Mononuclear cell (primary cell): ENCODE results near the gene UBD. TPM values are rescaled to one million over a fixed set of nuclear protein-coding genes. Genes with fewer than 3 reads are reported as not detected.

Experiments used
- H3K27me3 ChIP-seq: 2 replicates; pipeline ENCODE4 v1.6.0; 2011; ENCODE audit warnings: low read length, control low read depth; ENCODE audit not compliant: insufficient read depth
- H3K4me1 ChIP-seq: 2 replicates; pipeline ENCODE4 v1.5.1; 2011; ENCODE audit warnings: mild to moderate bottlenecking, low read length, control low read depth; ENCODE audit not compliant: insufficient read depth
- H3K4me3 ChIP-seq: 2 replicates; pipeline ENCODE4 v1.5.1; 2011; ENCODE audit warnings: mild to moderate bottlenecking, low read length, moderate library complexity
- H3K9me3 ChIP-seq: 2 replicates; pipeline ENCODE4 v1.5.1; 2011; ENCODE audit warnings: low read depth, mild to moderate bottlenecking, control low read depth, low read length
- total RNA-seq: library from RNA; depleted of rRNA; stranded (reverse); fragments of >200 nt; gene quantifications from one replicate; pipeline ENCODE4 v1.2.3, GENCODE V29; 2012

UBD gene
- total RNA-seq, 1 donor, result not detected

- no peaks in the 10 kb centered on the region for H3K4me1 ChIP-seq
- H3K27me3 ChIP-seq, result no peaks in the 10 kb centered on the region
- no peak overlapping the region for H3K4me3 ChIP-seq
- H3K9me3 ChIP-seq, result no peaks in the 10 kb centered on the region
Measured at GRCh38 chr6:29532320-29532951, 27.1 kb downstream of the UBD start.

DNA sequence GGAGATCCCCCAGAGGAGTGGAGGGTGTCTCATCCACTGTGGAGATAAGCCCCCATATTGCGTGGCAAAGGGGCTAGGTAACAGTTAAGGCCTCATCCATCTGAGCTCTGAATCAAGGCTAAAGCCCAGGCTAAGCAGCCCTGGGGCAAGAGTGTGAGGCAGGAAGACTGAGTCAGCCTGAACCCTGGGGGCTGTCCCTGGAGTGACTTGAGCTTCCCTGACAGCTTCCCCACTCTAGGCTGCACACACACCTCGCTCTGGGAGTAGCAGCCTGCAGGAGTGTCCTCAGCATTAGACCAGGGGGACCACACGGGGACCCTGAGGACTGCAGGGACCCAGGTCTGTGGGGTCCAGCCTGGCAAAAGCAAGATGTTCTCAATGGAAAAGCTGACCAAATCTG is 27.9 kb downstream of the UBD start:
- H3K4me1 ChIP-seq, result no peaks in the 10 kb centered on the region
- no peak overlapping the region for H3K4me3 ChIP-seq
- no peaks in the 10 kb centered on the region for H3K27me3 ChIP-seq
- no peaks in the 10 kb centered on the region for H3K9me3 ChIP-seq

DNA sequence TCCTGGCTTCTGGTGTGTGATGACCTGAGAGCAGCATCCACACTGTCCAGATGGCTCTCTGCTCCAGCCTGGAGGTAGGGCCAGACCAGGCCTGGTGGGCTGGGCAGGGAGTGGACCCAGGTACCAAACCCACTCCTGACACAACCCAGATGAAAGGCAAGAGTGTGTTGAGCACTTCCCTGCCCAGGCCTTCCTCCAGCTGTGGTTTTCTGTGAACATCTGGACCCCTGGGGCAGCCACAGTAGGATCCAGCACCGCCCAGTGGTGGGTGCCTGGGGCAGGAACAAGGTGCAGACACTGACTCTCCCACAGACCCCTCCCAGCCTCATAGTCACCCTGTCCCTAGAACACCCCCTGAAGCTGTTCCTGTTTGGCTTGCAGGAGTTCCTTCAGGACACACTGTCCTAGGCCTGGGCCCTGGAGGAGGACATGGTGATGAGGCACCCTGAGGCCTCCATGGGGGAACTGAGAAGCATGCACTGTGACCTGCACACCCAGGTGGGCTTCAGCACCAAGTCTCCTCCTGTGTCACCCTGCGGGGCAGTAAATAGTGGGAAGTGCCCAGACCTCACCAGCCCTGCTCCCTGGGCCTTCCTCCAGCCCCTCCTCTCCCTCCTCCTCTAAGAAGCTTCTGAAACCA is 28.7 kb downstream of the UBD start:
- Histone ChIP-seq H3K27me3 (peaks cover 3% of the 10 kb centered on the region), H3K4me1 (no peaks in the 10 kb centered on the region), H3K9me3 (no peaks in the 10 kb centered on the region), H3K4me3 (no peak overlapping the region)

- Histone ChIP-seq H3K4me1 (no peaks in the 10 kb centered on the region), H3K27me3 (peaks cover 3% of the 10 kb centered on the region), H3K4me3 (no peak overlapping the region), H3K9me3 (no peaks in the 10 kb centered on the region)
Measured at GRCh38 chr6:29529956-29530355, 29.6 kb downstream of the UBD start.

- Histone ChIP-seq H3K4me3 (no peak overlapping the region), H3K27me3 (peaks cover 3% of the 10 kb centered on the region), H3K4me1 (no peaks in the 10 kb centered on the region)
Measured at GRCh38 chr6:29528988-29529560, 30.5 kb downstream of the UBD start.

DNA sequence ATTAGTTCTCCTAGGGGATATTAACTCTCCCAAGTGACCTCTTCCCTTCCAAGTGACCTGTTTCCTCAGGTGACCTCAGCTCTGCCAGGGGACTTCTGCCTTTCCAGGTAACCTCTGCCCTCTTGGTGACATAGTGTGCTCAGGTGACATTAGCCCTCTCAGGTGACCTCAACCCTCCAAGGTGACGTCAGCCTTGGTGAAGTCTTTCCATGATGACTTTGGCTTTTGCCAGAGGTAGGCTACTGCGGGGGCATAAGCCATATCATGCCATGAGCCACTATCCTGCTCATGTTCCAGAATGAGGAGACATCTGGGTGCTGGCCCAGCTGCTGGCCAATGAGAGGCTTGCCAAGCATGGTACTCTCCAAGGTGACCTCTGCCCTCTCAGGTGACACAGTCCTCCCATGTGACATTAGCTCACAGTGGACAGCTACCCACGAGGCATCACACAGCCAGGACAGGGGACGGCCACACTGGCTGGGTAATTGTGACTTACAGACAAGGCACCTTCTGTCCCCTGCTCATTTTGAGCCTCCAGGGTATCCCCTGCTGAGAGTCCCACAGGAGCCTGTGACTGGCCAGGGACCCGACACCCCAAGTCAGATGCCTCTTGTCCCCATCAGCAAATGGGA is 31.1 kb downstream of the UBD start:
- H3K9me3 ChIP-seq, result no peaks in the 10 kb centered on the region
- H3K27me3 ChIP-seq, result peaks cover 3% of the 10 kb centered on the region
- H3K4me3 ChIP-seq, result no peak overlapping the region
- no peaks in the 10 kb centered on the region for H3K4me1 ChIP-seq

More at GRCh38 chr6:29528988-29529560, 30.5 kb downstream of the UBD start:
- H3K9me3 ChIP-seq, result no peaks in the 10 kb centered on the region

DNA sequence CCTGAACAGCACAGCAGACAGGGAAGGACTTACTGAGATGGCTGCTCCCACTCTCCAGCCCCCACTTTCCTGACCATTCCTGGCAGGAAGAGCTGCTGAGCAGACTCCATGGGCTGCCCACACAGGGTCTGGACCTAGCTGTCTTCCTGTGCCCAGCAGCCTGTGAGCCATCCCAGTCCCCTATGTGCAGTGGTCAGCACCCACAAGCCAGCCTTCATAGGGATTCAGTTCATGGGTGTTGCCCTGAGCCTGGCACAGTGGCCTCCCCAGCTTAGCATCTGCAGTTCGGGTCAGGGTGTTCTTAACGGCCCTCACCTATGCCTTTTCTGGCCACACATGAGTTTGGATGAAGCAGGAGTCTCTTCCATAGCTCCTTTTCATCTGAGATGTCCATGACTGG is 32.0 kb downstream of the UBD start:
- Histone ChIP-seq H3K4me3 (no peak overlapping the region), H3K27me3 (peaks cover 3% of the 10 kb centered on the region), H3K9me3 (no peaks in the 10 kb centered on the region), H3K4me1 (no peaks in the 10 kb centered on the region)

DNA sequence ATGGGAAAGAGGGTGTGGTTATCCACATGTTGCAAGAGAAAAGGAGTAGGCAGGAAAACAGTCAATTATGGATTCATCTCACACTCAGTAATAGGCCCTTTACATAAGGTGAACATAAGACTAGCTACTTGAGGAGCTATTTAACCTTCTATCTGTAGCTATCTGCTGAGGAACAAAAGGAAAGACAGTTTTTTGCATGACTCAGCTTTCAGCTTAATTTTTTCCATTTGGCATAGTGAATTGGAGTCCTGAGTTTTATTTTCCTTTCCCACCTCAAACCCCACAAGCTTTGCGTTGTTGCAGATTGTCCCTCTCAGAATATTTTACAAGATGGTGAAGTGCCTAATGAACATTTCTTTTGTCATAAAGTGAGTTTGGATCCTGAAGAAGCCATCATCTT is 32.4 kb downstream of the UBD start:
- peaks cover 3% of the 10 kb centered on the region for H3K27me3 ChIP-seq
- no peaks in the 10 kb centered on the region for H3K4me1 ChIP-seq
- no peaks in the 10 kb centered on the region for H3K9me3 ChIP-seq
- H3K4me3 ChIP-seq, result no peak overlapping the region

GRCh38 chr6:29525311-29525639 is 34.3 kb downstream of the UBD start:
- H3K4me1 ChIP-seq, result no peaks in the 10 kb centered on the region
- H3K27me3 ChIP-seq, result peaks cover 3% of the 10 kb centered on the region
- no peak overlapping the region for H3K4me3 ChIP-seq
- no peaks in the 10 kb centered on the region for H3K9me3 ChIP-seq

DNA sequence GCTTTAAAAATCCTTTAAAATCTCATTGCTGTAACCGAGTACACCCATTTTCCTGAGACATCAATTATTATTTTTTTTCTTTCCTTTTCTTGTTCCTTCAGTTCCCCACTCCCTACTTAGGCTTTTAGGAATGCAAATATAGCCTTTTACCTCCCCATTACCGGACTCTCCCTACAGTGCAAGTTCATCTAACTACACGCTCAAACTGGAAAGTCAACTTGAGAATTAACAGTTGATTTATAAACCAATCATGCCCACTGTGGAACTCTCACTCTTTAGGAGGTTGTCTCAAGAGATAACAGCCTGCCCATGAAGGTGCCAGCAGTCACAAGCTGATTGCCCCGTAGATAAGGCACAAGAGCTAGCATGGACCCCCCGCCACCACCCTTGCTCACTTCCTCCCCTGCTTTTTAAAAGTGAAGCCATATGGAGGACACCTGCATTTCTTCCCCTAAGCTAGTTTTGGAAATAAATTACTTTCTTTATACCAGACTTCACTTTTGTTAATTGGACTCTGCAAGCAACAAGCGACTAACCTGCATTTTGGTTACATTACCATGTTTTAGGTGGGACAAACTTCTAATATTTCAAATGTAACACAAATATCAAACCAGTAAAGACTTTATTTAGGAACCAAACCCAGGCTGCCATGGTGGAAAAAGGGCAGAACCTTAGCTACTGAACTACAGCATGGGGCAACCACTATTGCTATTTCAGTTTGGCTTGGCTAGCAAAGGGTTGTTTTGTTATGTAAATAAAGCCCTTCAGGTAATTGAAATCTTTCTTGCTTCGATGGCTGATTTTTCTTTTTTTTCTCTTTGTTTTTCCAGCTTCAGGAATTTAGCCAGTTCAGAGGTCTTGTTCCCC is 34.9 kb downstream of the UBD start:
- H3K4me1 ChIP-seq, result no peaks in the 10 kb centered on the region
- no peaks in the 10 kb centered on the region for H3K9me3 ChIP-seq
- H3K27me3 ChIP-seq, result peaks cover 3% of the 10 kb centered on the region
- no peak overlapping the region for H3K4me3 ChIP-seq

- no peaks in the 10 kb centered on the region for H3K9me3 ChIP-seq
- H3K4me1 ChIP-seq, result no peaks in the 10 kb centered on the region
- H3K27me3 ChIP-seq, result peaks cover 3% of the 10 kb centered on the region
- no peak overlapping the region for H3K4me3 ChIP-seq
Measured at GRCh38 chr6:29524044-29524443, 35.5 kb downstream of the UBD start.

DNA sequence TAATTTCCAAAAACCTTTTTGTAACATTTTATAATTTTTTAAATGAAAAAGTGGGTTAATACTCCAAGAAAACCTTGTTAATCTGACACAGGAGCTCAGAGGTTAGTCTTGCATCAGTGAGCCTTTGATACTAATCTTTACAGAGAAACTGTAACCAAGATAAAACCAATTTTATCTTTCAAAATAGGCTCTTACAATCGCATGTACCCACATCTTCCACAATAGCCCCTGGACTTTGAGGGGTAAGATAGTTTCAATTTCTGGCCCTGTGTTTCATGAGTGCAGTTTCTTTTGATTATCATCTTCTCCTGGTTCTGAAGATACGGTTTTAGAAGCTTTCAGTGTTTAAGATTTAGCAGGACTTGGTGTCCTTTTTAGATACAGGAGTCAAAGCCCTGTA is 37.3 kb downstream of the UBD start:
- no peaks in the 10 kb centered on the region for H3K9me3 ChIP-seq
- no peak overlapping the region for H3K4me3 ChIP-seq
- peaks cover 3% of the 10 kb centered on the region for H3K27me3 ChIP-seq
- no peaks in the 10 kb centered on the region for H3K4me1 ChIP-seq

DNA sequence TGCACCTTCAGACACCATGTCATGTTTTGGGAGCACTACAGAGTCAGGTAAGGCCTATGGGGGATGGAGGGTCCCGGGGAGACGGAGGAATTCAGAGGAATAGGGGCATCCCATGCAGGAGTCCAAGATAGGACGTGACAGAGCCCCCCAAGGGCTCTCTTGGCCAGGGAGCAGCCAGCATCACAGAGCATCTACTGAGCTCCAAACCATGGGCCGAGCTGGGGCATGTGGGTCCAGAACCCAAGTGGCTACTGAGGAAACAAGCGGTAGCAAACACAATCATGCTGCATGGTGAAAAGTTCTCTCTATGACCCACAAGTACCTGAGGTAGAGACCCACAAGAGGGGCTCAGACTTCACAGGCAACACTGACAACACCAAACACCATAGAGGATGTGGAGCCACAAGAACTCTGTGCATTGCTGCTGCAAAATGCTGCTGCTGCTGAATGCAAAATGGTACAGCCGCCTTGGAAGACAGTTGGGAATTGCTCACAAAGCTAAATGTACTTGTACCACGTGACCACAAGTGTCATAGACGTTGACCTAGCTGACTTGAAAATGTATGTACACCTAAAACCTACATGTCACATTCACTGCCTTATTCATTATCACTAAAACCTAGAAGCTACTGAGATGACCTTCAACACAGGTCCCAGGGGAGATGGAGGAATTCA is 38.4 kb downstream of the UBD start:
- Histone ChIP-seq H3K4me1 (no peaks in the 10 kb centered on the region), H3K4me3 (no peak overlapping the region), H3K9me3 (no peaks in the 10 kb centered on the region), H3K27me3 (peaks cover 3% of the 10 kb centered on the region)

- Histone ChIP-seq H3K4me1 (no peaks in the 10 kb centered on the region), H3K27me3 (no peaks in the 10 kb centered on the region)
Measured at GRCh38 chr6:29520232-29520631, 39.3 kb downstream of the UBD start.

More at GRCh38 chr6:29520232-29520631, 39.3 kb downstream of the UBD start:
- H3K4me3 ChIP-seq, result no peak overlapping the region
- no peaks in the 10 kb centered on the region for H3K9me3 ChIP-seq
